SK-N-SH (cell line): ENCODE results near the gene MPV17. TPM values are rescaled to one million over a fixed set of nuclear protein-coding genes. Genes with fewer than 3 reads are reported as not detected.
A peak's percentile ranks its signal among the peaks of the same experiment; 100 is the strongest.

ENCODE experiments used
- CTCF ChIA-PET: fragments of 300-600, 350-600 bp; formaldehyde crosslinking; extraction: SDS; loops from one replicate; lab custom pipeline; 2021; lab: Yijun Ruan, JAX
- POLR2A ChIA-PET: fragments of 350-600 bp; sonication (Branson Sonifier 250); formaldehyde crosslinking; extraction: SDS; loops from one replicate; lab custom pipeline; 2020; ENCODE audit warnings: antibody characterized with exemption, inconsistent platforms; lab: Yijun Ruan, JAX
- DNase-seq: peaks from one replicate; pipeline ENCODE4 v3.0.0; 2012
- H2AFZ ChIP-seq: fragments of 200-600 bp; sonication (generic); 2 replicates; pipeline ENCODE4 v1.8.1; 2016; ENCODE audit warnings: antibody characterized with exemption, mild to moderate bottlenecking, low read depth
- H3F3A ChIP-seq: fragments of 200-600 bp; sonication (generic); replicated peaks from 2 replicates; pipeline ENCODE3; 2016; ENCODE audit warnings: antibody characterized with exemption, mild to moderate bottlenecking; ENCODE audit not compliant: insufficient read depth
- H3K27ac ChIP-seq, 2 experiments: fragments of 200-500 bp in 1 of 2; fragments of 200-600 bp in 1 of 2; sonication (Bioruptor generic) in 1 of 2; sonication (generic), shearing (Covaris generic) in 1 of 2; 2 replicates each; pipeline versions ENCODE4 v1.5.1 to v1.6.1; 2014 to 2016; ENCODE audit warnings: low read depth in 2 of 2, inconsistent platforms in 1 of 2, low read length in 1 of 2, mild to moderate bottlenecking in 1 of 2, mixed read lengths in 1 of 2
- H3K27me3 ChIP-seq: fragments of 200-600 bp; sonication (generic), shearing (Covaris generic); 2 replicates; pipeline ENCODE4 v1.6.1; 2016; ENCODE audit warnings: mixed run types; ENCODE audit not compliant: insufficient read depth
- H3K36me3 ChIP-seq, 2 experiments: fragments of 200-500 bp in 1 of 2; fragments of 200-600 bp in 1 of 2; sonication (Bioruptor generic) in 1 of 2; sonication (generic) in 1 of 2; replicated peaks in 1 of 2; 2 replicates each; pipeline versions ENCODE3 to v1.5.1; 2014 to 2016; ENCODE audit warnings: low read length in 1 of 2, mild to moderate bottlenecking in 1 of 2; ENCODE audit not compliant: insufficient read depth in 2 of 2, control insufficient read depth in 1 of 2
- H3K4me1 ChIP-seq, 2 experiments: fragments of 200-500 bp in 1 of 2; fragments of 200-600 bp in 1 of 2; sonication (Bioruptor generic) in 1 of 2; sonication (generic), shearing (Covaris generic) in 1 of 2; 2 replicates each; pipeline versions ENCODE4 v1.5.1 to v1.6.1; 2014 to 2016; ENCODE audit warnings: low read depth in 1 of 2, low read length in 1 of 2, mixed run types in 1 of 2; ENCODE audit not compliant: insufficient read depth in 2 of 2, control insufficient read depth in 1 of 2
- H3K4me2 ChIP-seq: fragments of 200-600 bp; sonication (generic), shearing (Covaris generic); 2 replicates; pipeline ENCODE4 v1.6.1; 2017; ENCODE audit warnings: mixed run types
- H3K4me3 ChIP-seq, 2 experiments: fragments of 200-500 bp in 1 of 2; fragments of 200-600 bp in 1 of 2; sonication (Bioruptor generic) in 1 of 2; sonication (generic), shearing (Covaris generic) in 1 of 2; 2 replicates each; pipeline versions ENCODE4 v1.5.1 to v1.8.1; 2014 to 2016; ENCODE audit warnings: low read depth in 2 of 2, inconsistent platforms in 1 of 2, low read length in 1 of 2, mild to moderate bottlenecking in 1 of 2, mixed read lengths in 1 of 2, moderate library complexity in 1 of 2
- H3K79me2 ChIP-seq: fragments of 200-600 bp; sonication (generic); 2 replicates; pipeline ENCODE4 v1.8.1; 2017; ENCODE audit warnings: mild to moderate bottlenecking; ENCODE audit not compliant: insufficient read depth
- H3K9ac ChIP-seq: fragments of 200-600 bp; sonication (generic); 2 replicates; pipeline ENCODE4 v1.6.1; 2017; ENCODE audit warnings: mixed run types
- H3K9me2 ChIP-seq: fragments of 200-600 bp; sonication (generic); 2 replicates; pipeline ENCODE4 v1.6.1; 2017; ENCODE audit warnings: mixed run types
- H3K9me3 ChIP-seq: fragments of 200-600 bp; sonication (generic); 2 replicates; pipeline ENCODE4 v1.6.1; 2017; ENCODE audit warnings: mixed run types, mild to moderate bottlenecking, moderate library complexity
- H4K20me1 ChIP-seq: fragments of 200-600 bp; sonication (generic); 2 replicates; pipeline ENCODE4 v1.6.1; 2017; ENCODE audit warnings: mild to moderate bottlenecking, mixed run types; ENCODE audit not compliant: insufficient read depth
- CHD2 ChIP-seq: fragments of 150-350 bp; IDR thresholded peaks from 2 replicates; pipeline ENCODE4 v1.6.1; 2018; ENCODE audit warnings: low read length; ENCODE audit not compliant: partially characterized antibody
- CTCF ChIP-seq: fragments of 200-600 bp; sonication (generic); IDR thresholded peaks from 2 replicates; pipeline ENCODE4 v1.6.1; 2017; ENCODE audit warnings: antibody characterized with exemption, mild to moderate bottlenecking, moderate library complexity
- ELF1 ChIP-seq: IDR thresholded peaks from 2 replicates; pipeline ENCODE4 v1.4.0; 2012
- FOXM1 ChIP-seq: IDR thresholded peaks from 2 replicates; pipeline ENCODE4 v1.4.0; 2012; ENCODE audit warnings: low read depth, mild to moderate bottlenecking
- GABPA ChIP-seq: IDR thresholded peaks from 2 replicates; pipeline ENCODE4 v1.4.0; 2012; ENCODE audit warnings: low read depth, mild to moderate bottlenecking
- POLR2AphosphoS5 ChIP-seq: IDR thresholded peaks from 2 replicates; pipeline ENCODE4 v1.6.1; 2012; ENCODE audit warnings: low read depth, low read length
- RFX5 ChIP-seq: IDR thresholded peaks from 2 replicates; pipeline ENCODE4 v1.6.1; 2012; ENCODE audit warnings: mild to moderate bottlenecking, improper control_type of control experiment, low read length
- SIN3A ChIP-seq: IDR thresholded peaks from 2 replicates; pipeline ENCODE4 v1.6.1; 2012; ENCODE audit warnings: low read depth, mild to moderate bottlenecking, low read length, moderate library complexity, borderline replicate concordance
- TAF1 ChIP-seq: IDR thresholded peaks from 2 replicates; pipeline ENCODE4 v1.6.1; 2012; ENCODE audit warnings: low read depth, mild to moderate bottlenecking, low read length, moderate library complexity, borderline replicate concordance
- TCF12 ChIP-seq: IDR thresholded peaks from 2 replicates; pipeline ENCODE4 v1.4.0; 2012
- TEAD4 ChIP-seq: IDR thresholded peaks from 2 replicates; pipeline ENCODE4 v1.4.0; 2012; ENCODE audit warnings: mild to moderate bottlenecking, borderline replicate concordance; ENCODE audit not compliant: insufficient read depth
- USF2 ChIP-seq: fragments of 150-350 bp; IDR thresholded peaks from 2 replicates; pipeline ENCODE4 v1.6.1; 2017; ENCODE audit warnings: antibody characterized with exemption, low read length, low read depth, borderline replicate concordance
- YY1 ChIP-seq: IDR thresholded peaks from 2 replicates; pipeline ENCODE4 v1.4.0; 2012; ENCODE audit warnings: low read depth, mild to moderate bottlenecking
- WGBS: methylation state at CpG from one replicate; pipeline ENCODE4 v1.1.6; 2017; ENCODE audit warnings: low lambda C conversion rate; 5-methylcytosine and 5-hydroxymethylcytosine counted together
- polyA plus RNA-seq, 3 experiments: library from polyadenylated mRNA; depleted of rRNA; stranded (reverse); fragments of >200 nt; gene quantifications; 2 replicates each; pipeline ENCODE4 v1.2.3, GENCODE V29; 2012
- TF ChIP-seq, protein P1 (sequence below): IDR thresholded peaks from 2 replicates; pipeline ENCODE4; 2012
- TF ChIP-seq, protein P2 (sequence below): IDR thresholded peaks from 2 replicates; pipeline ENCODE4 v1.4.0; 2012; ENCODE audit warnings: low read depth

MPV17 gene
- polyA plus RNA-seq, 1 of the 3 experiments (the other 2 are of a cell fraction) = 255 TPM

- TF ChIP-seq TEAD4 (0 out of 2 replicates have a peak, but pooled peaks have one; percentile 18), POLR2AphosphoS5 (no peak; the same call in 1 of the 2 replicates), YY1 (peak; percentile 96), TAF1 (peak; percentile 88), GABPA (peak; percentile 71), TCF12 (peak; percentile 50), CHD2 (peak; percentile 93), ELF1 (peak; percentile 80), CTCF (no peak)
- TF ChIP-seq, protein P1, sequence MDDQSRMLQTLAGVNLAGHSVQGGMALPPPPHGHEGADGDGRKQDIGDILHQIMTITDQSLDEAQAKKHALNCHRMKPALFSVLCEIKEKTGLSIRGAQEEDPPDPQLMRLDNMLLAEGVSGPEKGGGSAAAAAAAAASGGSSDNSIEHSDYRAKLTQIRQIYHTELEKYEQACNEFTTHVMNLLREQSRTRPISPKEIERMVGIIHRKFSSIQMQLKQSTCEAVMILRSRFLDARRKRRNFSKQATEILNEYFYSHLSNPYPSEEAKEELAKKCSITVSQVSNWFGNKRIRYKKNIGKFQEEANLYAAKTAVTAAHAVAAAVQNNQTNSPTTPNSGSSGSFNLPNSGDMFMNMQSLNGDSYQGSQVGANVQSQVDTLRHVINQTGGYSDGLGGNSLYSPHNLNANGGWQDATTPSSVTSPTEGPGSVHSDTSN = peak; percentile 48
These were observed 33.7 kb upstream of the MPV17 start, which contains the start of gene GTF3C2 (continued) for GRCh38 chr2:27356382-27357181.

GRCh38 chr2:27356056-27356381 is 33.1 kb upstream of the MPV17 start:
- Histone ChIP-seq H3F3A (peaks cover 21% of the 10 kb centered on the region), H3K4me2 (peak overlapping the region; percentile 91), H3K9me3 (no peaks in the 10 kb centered on the region), H3K4me1 (peaks cover 7 to 19% of the 10 kb centered on the region in 2 experiments; a peak in 3 of 4 replicates), H2AFZ (peak overlapping the region; percentile 66; the same call in 1 of the 2 replicates), H4K20me1 (peaks cover 4% of the 10 kb centered on the region; the same call in 1 of the 2 replicates), H3K27me3 (no peaks in the 10 kb centered on the region), H3K36me3 (peaks cover 0 to 7% of the 10 kb centered on the region in 2 experiments), H3K27ac (peak overlapping the region; percentile 90 to 93), H3K9me2 (no peaks in the 10 kb centered on the region), H3K4me3 (peak overlapping the region; percentile 87 to 93), H3K79me2 (peaks cover 78% of the 10 kb centered on the region), H3K9ac (peak overlapping the region; percentile 87)
- POLR2A ChIA-PET = interaction anchor here (0.5 to 2.8 kb wide), 14 partner anchors 8 to 277 kb away, joined by 3 to 24 read pairs (median 7); partner anchors contain the start of genes EIF2B4, MPV17, NRBP1 and PPM1G
- DNase-seq = peak; percentile 70
- under 1% methylated on average over 12 of the region's 12 CpGs for WGBS
- CTCF ChIA-PET = interaction anchor here (1.1 to 2.5 kb wide), 4 partner anchors 13 to 91 kb away, joined by 3 to 16 read pairs (median 3); partner anchors contain the start of genes EIF2B4, SNX17 and ZNF513
- TF ChIP-seq, protein P2, sequence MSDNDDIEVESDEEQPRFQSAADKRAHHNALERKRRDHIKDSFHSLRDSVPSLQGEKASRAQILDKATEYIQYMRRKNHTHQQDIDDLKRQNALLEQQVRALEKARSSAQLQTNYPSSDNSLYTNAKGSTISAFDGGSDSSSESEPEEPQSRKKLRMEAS = peak; percentile 35; the same call in 1 of the 2 replicates
- no peak for TF ChIP-seq FOXM1
- TF ChIP-seq USF2 = no peak
- TF ChIP-seq RFX5 = no peak
- peak; percentile 81; the same call in 1 of the 2 replicates for TF ChIP-seq SIN3A
- TF ChIP-seq TAF1 = 0 out of 2 replicates have a peak, but pooled peaks have one; percentile 28
- TF ChIP-seq ELF1 = no peak
